Sigmoid colon (tissue), 4 donors: ENCODE data around the gene ACKR2.

Source experiments
- EP300 ChIP-seq, 4 donors: sonication (generic); formaldehyde crosslinking; IDR thresholded peaks; one replicate each; pipeline ENCODE4 v1.6.1; 2017; ENCODE audit warnings: antibody characterized with exemption in 4 of 4
- POLR2A ChIP-seq, 2 donors: fragments of 450-650 bp; IDR thresholded peaks; one replicate each; pipeline ENCODE4 v1.6.1; 2016; ENCODE audit warnings: antibody characterized with exemption in 2 of 2, mild to moderate bottlenecking in 2 of 2, moderate library complexity in 2 of 2
- TF ChIP-seq, protein P1 (sequence below), 4 experiments: fragments of 450-650 bp in 3 of 4; fragments of 200-600 bp in 1 of 4; IDR thresholded peaks; one replicate each; pipeline ENCODE4 v1.5.1; 2016 to 2019; ENCODE audit warnings: antibody characterized with exemption in 4 of 4, mild to moderate bottlenecking in 3 of 4, moderate library complexity in 2 of 4

DNA sequence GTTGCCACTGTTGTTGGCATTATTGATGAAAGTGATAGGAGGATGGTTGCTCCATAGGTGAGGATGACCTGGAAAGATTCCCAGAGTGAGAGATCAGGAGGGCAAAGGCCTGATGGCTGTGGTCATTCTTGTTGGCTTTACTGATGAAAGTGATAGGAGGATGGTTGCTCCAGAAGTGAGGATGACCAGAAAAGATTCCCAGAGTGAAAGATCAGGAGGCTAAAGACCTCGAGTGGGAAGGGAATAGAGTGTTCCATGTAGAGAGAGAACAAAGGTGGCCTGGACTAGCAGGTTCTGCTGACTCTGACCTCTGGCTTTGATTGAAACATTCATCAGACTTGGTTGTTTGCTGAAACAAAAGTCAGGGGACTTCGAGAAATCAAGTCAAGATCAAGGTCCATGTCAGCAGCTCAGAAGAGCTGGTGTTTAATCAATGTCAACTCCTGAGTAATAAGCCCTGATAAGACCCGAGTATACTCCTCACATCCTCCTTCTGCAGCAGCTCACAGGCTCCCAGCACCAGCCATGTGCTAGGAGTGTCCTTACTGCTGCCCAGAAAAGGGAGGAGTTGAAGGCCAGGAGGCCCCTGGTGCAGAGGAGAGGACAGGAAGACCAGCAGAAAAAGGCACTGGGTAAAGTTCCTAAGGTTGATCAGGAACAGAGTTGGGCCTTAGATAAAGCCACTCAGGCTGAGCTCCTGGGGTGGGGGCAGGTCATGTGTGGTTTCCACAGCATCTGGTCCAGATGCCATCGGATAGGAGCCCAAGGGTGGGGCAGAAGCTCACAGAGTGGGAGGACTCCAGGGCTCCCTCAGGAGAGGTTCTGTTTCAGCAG lies 46.5 kb downstream of the ACKR2 start:
- TF ChIP-seq EP300 (IDR thresholded peaks at IDR 0.05): no peak
- TF ChIP-seq POLR2A (IDR thresholded peaks at IDR 0.05): no peak
- TF ChIP-seq, protein P1, sequence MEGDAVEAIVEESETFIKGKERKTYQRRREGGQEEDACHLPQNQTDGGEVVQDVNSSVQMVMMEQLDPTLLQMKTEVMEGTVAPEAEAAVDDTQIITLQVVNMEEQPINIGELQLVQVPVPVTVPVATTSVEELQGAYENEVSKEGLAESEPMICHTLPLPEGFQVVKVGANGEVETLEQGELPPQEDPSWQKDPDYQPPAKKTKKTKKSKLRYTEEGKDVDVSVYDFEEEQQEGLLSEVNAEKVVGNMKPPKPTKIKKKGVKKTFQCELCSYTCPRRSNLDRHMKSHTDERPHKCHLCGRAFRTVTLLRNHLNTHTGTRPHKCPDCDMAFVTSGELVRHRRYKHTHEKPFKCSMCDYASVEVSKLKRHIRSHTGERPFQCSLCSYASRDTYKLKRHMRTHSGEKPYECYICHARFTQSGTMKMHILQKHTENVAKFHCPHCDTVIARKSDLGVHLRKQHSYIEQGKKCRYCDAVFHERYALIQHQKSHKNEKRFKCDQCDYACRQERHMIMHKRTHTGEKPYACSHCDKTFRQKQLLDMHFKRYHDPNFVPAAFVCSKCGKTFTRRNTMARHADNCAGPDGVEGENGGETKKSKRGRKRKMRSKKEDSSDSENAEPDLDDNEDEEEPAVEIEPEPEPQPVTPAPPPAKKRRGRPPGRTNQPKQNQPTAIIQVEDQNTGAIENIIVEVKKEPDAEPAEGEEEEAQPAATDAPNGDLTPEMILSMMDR (IDR thresholded peaks at IDR 0.05): no peak
